ENCODE results near the gene MED31.

DNA sequence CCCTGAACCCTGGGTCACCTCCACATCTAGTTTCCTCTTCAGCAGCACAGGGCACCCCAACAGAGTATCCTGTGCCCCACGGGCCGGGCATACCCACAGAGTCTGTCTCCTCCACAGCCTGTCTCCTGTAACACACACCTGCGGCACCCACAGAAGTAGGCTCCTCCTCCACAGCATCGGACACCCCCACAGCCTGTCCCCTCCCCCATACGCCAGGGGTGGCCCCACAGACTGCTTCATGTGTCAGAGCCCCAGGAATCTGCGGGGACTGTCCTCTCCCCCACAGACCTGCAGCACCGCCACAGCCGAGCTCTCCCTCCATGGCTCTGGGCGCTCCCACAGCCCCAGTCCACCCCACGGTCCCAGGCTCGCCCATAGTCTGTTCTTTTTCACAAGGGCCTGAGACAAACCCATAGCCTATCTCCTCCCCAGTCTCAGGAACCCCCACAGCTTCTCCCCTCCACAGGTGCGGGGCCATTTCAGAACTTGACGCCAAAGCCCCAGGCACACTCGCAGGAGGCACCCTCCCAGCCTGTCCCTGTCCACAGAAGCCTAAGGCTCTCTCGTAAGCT is 12.3 kb downstream of the MED31 start:
- TF ChIP-seq, protein P1, sequence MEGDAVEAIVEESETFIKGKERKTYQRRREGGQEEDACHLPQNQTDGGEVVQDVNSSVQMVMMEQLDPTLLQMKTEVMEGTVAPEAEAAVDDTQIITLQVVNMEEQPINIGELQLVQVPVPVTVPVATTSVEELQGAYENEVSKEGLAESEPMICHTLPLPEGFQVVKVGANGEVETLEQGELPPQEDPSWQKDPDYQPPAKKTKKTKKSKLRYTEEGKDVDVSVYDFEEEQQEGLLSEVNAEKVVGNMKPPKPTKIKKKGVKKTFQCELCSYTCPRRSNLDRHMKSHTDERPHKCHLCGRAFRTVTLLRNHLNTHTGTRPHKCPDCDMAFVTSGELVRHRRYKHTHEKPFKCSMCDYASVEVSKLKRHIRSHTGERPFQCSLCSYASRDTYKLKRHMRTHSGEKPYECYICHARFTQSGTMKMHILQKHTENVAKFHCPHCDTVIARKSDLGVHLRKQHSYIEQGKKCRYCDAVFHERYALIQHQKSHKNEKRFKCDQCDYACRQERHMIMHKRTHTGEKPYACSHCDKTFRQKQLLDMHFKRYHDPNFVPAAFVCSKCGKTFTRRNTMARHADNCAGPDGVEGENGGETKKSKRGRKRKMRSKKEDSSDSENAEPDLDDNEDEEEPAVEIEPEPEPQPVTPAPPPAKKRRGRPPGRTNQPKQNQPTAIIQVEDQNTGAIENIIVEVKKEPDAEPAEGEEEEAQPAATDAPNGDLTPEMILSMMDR (IDR thresholded peaks at IDR 0.05; ENCODE audit: poor library complexity): no peak
- TF ChIP-seq EZH2phosphoT487 (IDR thresholded peaks at IDR 0.05; ENCODE audit: low read depth, severe bottlenecking, unreplicated experiment): no peak
